K562 (cell line): ENCODE results near the gene IQCN. TPM values are rescaled to one million over a fixed set of nuclear protein-coding genes. Genes with fewer than 3 reads are reported as not detected.

Experiments used
- ASH1L ChIP-seq: fragments of 450-650 bp; IDR thresholded peaks from 2 replicates; pipeline ENCODE4 v1.6.1; 2018; ENCODE audit warnings: borderline replicate concordance, mild to moderate bottlenecking, low read depth; ENCODE audit not compliant: partially characterized antibody
- BCLAF1 ChIP-seq, 2 experiments: fragments of 450-650 bp in 1 of 2; IDR thresholded peaks; 2 replicates each; pipeline ENCODE4 v1.6.1; 2011 to 2017; ENCODE audit warnings: low read depth in 2 of 2, antibody characterized with exemption in 1 of 2, borderline replicate concordance in 1 of 2, low read length in 1 of 2, mild to moderate bottlenecking in 1 of 2, mixed read lengths in 1 of 2; ENCODE audit not compliant: control insufficient read depth in 1 of 2
- CBX5 ChIP-seq: IDR thresholded peaks from 2 replicates; pipeline ENCODE4 v1.6.1; 2014; ENCODE audit warnings: low read depth, borderline replicate concordance
- CHD7 ChIP-seq: fragments of 200-600 bp; sonication (generic); IDR thresholded peaks from one replicate; pipeline ENCODE4 v1.6.1; 2012; ENCODE audit warnings: mild to moderate bottlenecking, low read depth, low read length, inconsistent platforms
- KLF6 ChIP-seq: fragments of 250-450 bp; sonication (Bioruptor Pico); IDR thresholded peaks from 2 replicates; pipeline ENCODE4 v1.4.0; 2020; ENCODE audit warnings: mild to moderate bottlenecking, moderate library complexity, borderline replicate concordance
- MLLT1 ChIP-seq, 2 experiments: fragments of 450-650 bp; IDR thresholded peaks; 2 replicates each; pipeline ENCODE4 v1.6.1; 2016
- PHF20 ChIP-seq: fragments of 450-650 bp; IDR thresholded peaks from 2 replicates; pipeline ENCODE4 v1.6.1; 2018; ENCODE audit not compliant: partially characterized antibody
- SIN3B ChIP-seq: fragments of 450-650 bp; IDR thresholded peaks from 2 replicates; pipeline ENCODE4 v1.6.1; 2017; ENCODE audit warnings: low read depth, mild to moderate bottlenecking, moderate library complexity
- TAF15 ChIP-seq: fragments of 200-400 bp; formaldehyde crosslinking; IDR thresholded peaks from 2 replicates; pipeline ENCODE4 v1.6.1; 2017; ENCODE audit warnings: mild to moderate bottlenecking, low read depth, low read length, moderate library complexity
- polyA plus RNA-seq, 8 experiments: library from polyadenylated mRNA; depleted of rRNA in 4 of 8; stranded (reverse) in 5 of 8; unstranded in 3 of 8; fragments of >200 nt; fragmentation: Nextera tagmentation in 2 of 8; fragmentation: Illumina TruSeq in 1 of 8; extraction: Ambion mirVana in 2 of 8; extraction: Trizol in 1 of 8; gene quantifications; 2 replicates each; pipeline versions ENCODE4 v1.2.1 to v1.2.3, GENCODE V29; 2011 to 2014; ENCODE audit warnings: inconsistent platforms in 1 of 8, missing spikeins in 1 of 8
- total RNA-seq, 7 experiments: library from RNA; depleted of rRNA in 6 of 7; stranded (reverse); fragments of >200 nt in 6 of 7; fragmentation: Illumina TruSeq in 2 of 7; extraction: Trizol in 2 of 7; gene quantifications; 2 replicates each; pipeline versions ENCODE4 v1.2.1 to v1.2.3, GENCODE V29; 2011 to 2021; ENCODE audit warnings: low replicate concordance in 1 of 7

IQCN gene
- total and polyA plus RNA-seq, 9 of the 15 experiments (the other 6 are each of a cell fraction or from before 2014, with no cell fraction given) = 0.01 to 0.07 (median 0.04) TPM; not detected in 3

GRCh38 chr19:18281082-18282020 is 7.1 kb upstream of the IQCN start, which contains the start of gene JUND (continued):
- TF ChIP-seq BCLAF1 (IDR thresholded peaks at IDR 0.05; ENCODE audit: borderline replicate concordance in 1 of 2, control insufficient read depth in 1 of 2, low read depth in 2 of 2, low read length in 1 of 2) (no peak; a peak in 2 of 4 replicates), KLF6 (no peak), TAF15 (no peak), ASH1L (no peak), CHD7 (no peak), MLLT1 (IDR thresholded peaks at IDR 0.05) (peak; percentile 76 to 78; a peak in 3 of 4 replicates), CBX5 (no peak), SIN3B (0 out of 2 replicates have a peak, but pooled peaks have one; percentile 12), PHF20 (no peak)
